SK-N-SH (cell line): ENCODE results near the gene DPPA2. TPM values are rescaled to one million over a fixed set of nuclear protein-coding genes. Genes with fewer than 3 reads are reported as not detected.

ENCODE experiments used
- CTCF ChIA-PET: fragments of 300-600, 350-600 bp; formaldehyde crosslinking; extraction: SDS; loops from one replicate; lab custom pipeline; 2021; lab: Yijun Ruan, JAX
- POLR2A ChIA-PET: fragments of 350-600 bp; sonication (Branson Sonifier 250); formaldehyde crosslinking; extraction: SDS; loops from one replicate; lab custom pipeline; 2020; ENCODE audit warnings: antibody characterized with exemption, inconsistent platforms; lab: Yijun Ruan, JAX
- DNase-seq: peaks from one replicate; pipeline ENCODE4 v3.0.0; 2012
- H2AFZ ChIP-seq: fragments of 200-600 bp; sonication (generic); 2 replicates; pipeline ENCODE4 v1.8.1; 2016; ENCODE audit warnings: antibody characterized with exemption, mild to moderate bottlenecking, low read depth
- H3F3A ChIP-seq: fragments of 200-600 bp; sonication (generic); replicated peaks from 2 replicates; pipeline ENCODE3; 2016; ENCODE audit warnings: antibody characterized with exemption, mild to moderate bottlenecking; ENCODE audit not compliant: insufficient read depth
- H3K27ac ChIP-seq, 2 experiments: fragments of 200-500 bp in 1 of 2; fragments of 200-600 bp in 1 of 2; sonication (Bioruptor generic) in 1 of 2; sonication (generic), shearing (Covaris generic) in 1 of 2; 2 replicates each; pipeline versions ENCODE4 v1.5.1 to v1.6.1; 2014 to 2016; ENCODE audit warnings: low read depth in 2 of 2, inconsistent platforms in 1 of 2, low read length in 1 of 2, mild to moderate bottlenecking in 1 of 2, mixed read lengths in 1 of 2
- H3K27me3 ChIP-seq: fragments of 200-600 bp; sonication (generic), shearing (Covaris generic); 2 replicates; pipeline ENCODE4 v1.6.1; 2016; ENCODE audit warnings: mixed run types; ENCODE audit not compliant: insufficient read depth
- H3K36me3 ChIP-seq, 2 experiments: fragments of 200-500 bp in 1 of 2; fragments of 200-600 bp in 1 of 2; sonication (Bioruptor generic) in 1 of 2; sonication (generic) in 1 of 2; replicated peaks in 1 of 2; 2 replicates each; pipeline versions ENCODE3 to v1.5.1; 2014 to 2016; ENCODE audit warnings: low read length in 1 of 2, mild to moderate bottlenecking in 1 of 2; ENCODE audit not compliant: insufficient read depth in 2 of 2, control insufficient read depth in 1 of 2
- H3K4me1 ChIP-seq, 2 experiments: fragments of 200-500 bp in 1 of 2; fragments of 200-600 bp in 1 of 2; sonication (Bioruptor generic) in 1 of 2; sonication (generic), shearing (Covaris generic) in 1 of 2; 2 replicates each; pipeline versions ENCODE4 v1.5.1 to v1.6.1; 2014 to 2016; ENCODE audit warnings: low read depth in 1 of 2, low read length in 1 of 2, mixed run types in 1 of 2; ENCODE audit not compliant: insufficient read depth in 2 of 2, control insufficient read depth in 1 of 2
- H3K4me2 ChIP-seq: fragments of 200-600 bp; sonication (generic), shearing (Covaris generic); 2 replicates; pipeline ENCODE4 v1.6.1; 2017; ENCODE audit warnings: mixed run types
- H3K4me3 ChIP-seq, 2 experiments: fragments of 200-500 bp in 1 of 2; fragments of 200-600 bp in 1 of 2; sonication (Bioruptor generic) in 1 of 2; sonication (generic), shearing (Covaris generic) in 1 of 2; 2 replicates each; pipeline versions ENCODE4 v1.5.1 to v1.8.1; 2014 to 2016; ENCODE audit warnings: low read depth in 2 of 2, inconsistent platforms in 1 of 2, low read length in 1 of 2, mild to moderate bottlenecking in 1 of 2, mixed read lengths in 1 of 2, moderate library complexity in 1 of 2
- H3K79me2 ChIP-seq: fragments of 200-600 bp; sonication (generic); 2 replicates; pipeline ENCODE4 v1.8.1; 2017; ENCODE audit warnings: mild to moderate bottlenecking; ENCODE audit not compliant: insufficient read depth
- H3K9ac ChIP-seq: fragments of 200-600 bp; sonication (generic); 2 replicates; pipeline ENCODE4 v1.6.1; 2017; ENCODE audit warnings: mixed run types
- H3K9me2 ChIP-seq: fragments of 200-600 bp; sonication (generic); 2 replicates; pipeline ENCODE4 v1.6.1; 2017; ENCODE audit warnings: mixed run types
- H3K9me3 ChIP-seq: fragments of 200-600 bp; sonication (generic); 2 replicates; pipeline ENCODE4 v1.6.1; 2017; ENCODE audit warnings: mixed run types, mild to moderate bottlenecking, moderate library complexity
- H4K20me1 ChIP-seq: fragments of 200-600 bp; sonication (generic); 2 replicates; pipeline ENCODE4 v1.6.1; 2017; ENCODE audit warnings: mild to moderate bottlenecking, mixed run types; ENCODE audit not compliant: insufficient read depth
- EP300 ChIP-seq, 2 experiments: IDR thresholded peaks; 2 replicates each; pipeline versions ENCODE4 v1.4.0 to v1.6.1; 2012; ENCODE audit warnings: borderline replicate concordance in 1 of 2, low read depth in 1 of 2, low read length in 1 of 2
- EZH2phosphoT487 ChIP-seq: fragments of 200-600 bp; sonication (generic); IDR thresholded peaks from 2 replicates; pipeline ENCODE4 v1.6.1; 2017; ENCODE audit warnings: low read depth, mixed run types, mild to moderate bottlenecking, antibody characterized with exemption, moderate library complexity, borderline replicate concordance
- FOXM1 ChIP-seq: IDR thresholded peaks from 2 replicates; pipeline ENCODE4 v1.4.0; 2012; ENCODE audit warnings: low read depth, mild to moderate bottlenecking
- NRF1 ChIP-seq: IDR thresholded peaks from 2 replicates; pipeline ENCODE4 v1.6.1; 2012; ENCODE audit warnings: low read depth, mild to moderate bottlenecking, low read length
- RAD21 ChIP-seq: IDR thresholded peaks from 2 replicates; pipeline ENCODE4 v1.6.1; 2012; ENCODE audit warnings: mild to moderate bottlenecking, low read length
- TAF1 ChIP-seq: IDR thresholded peaks from 2 replicates; pipeline ENCODE4 v1.6.1; 2012; ENCODE audit warnings: low read depth, mild to moderate bottlenecking, low read length, moderate library complexity, borderline replicate concordance
- TCF12 ChIP-seq: IDR thresholded peaks from 2 replicates; pipeline ENCODE4 v1.4.0; 2012
- TEAD4 ChIP-seq: IDR thresholded peaks from 2 replicates; pipeline ENCODE4 v1.4.0; 2012; ENCODE audit warnings: mild to moderate bottlenecking, borderline replicate concordance; ENCODE audit not compliant: insufficient read depth
- YY1 ChIP-seq: IDR thresholded peaks from 2 replicates; pipeline ENCODE4 v1.4.0; 2012; ENCODE audit warnings: low read depth, mild to moderate bottlenecking
- WGBS: methylation state at CpG from one replicate; pipeline ENCODE4 v1.1.6; 2017; ENCODE audit warnings: low lambda C conversion rate; 5-methylcytosine and 5-hydroxymethylcytosine counted together
- polyA plus RNA-seq, 3 experiments: library from polyadenylated mRNA; depleted of rRNA; stranded (reverse); fragments of >200 nt; gene quantifications; 2 replicates each; pipeline ENCODE4 v1.2.3, GENCODE V29; 2012
- TF ChIP-seq, protein P1 (sequence below): IDR thresholded peaks from 2 replicates; pipeline ENCODE4 v1.4.0; 2012; ENCODE audit warnings: low read depth, borderline replicate concordance
- TF ChIP-seq, protein P2 (sequence below): fragments of 150-350 bp; IDR thresholded peaks from 2 replicates; pipeline ENCODE4 v1.6.1; 2016; ENCODE audit warnings: mild to moderate bottlenecking, low read depth, low read length

DPPA2 gene
- polyA plus RNA-seq, 1 of the 3 experiments (the other 2 are of a cell fraction): not detected

DNA sequence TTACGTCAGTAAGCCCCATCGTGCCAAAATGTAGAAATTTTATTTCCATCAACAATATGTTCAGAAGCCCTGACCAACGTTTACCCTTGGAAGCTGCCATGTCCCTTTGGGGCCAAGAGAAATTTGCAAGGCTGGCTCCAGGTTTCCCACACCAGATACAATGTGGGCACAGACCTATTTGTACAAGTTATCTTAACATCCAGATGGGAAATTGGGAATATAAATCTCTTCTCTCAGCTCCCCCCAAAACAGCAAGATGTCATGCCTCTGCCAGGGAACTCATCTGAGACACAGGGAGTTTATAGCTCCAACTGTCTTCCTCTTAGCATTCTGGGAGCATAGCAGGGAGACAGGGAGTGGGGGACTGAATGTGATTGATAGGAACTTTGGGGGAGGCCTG, 9.3 kb upstream of the DPPA2 start (continued):
- TF ChIP-seq, protein P1, sequence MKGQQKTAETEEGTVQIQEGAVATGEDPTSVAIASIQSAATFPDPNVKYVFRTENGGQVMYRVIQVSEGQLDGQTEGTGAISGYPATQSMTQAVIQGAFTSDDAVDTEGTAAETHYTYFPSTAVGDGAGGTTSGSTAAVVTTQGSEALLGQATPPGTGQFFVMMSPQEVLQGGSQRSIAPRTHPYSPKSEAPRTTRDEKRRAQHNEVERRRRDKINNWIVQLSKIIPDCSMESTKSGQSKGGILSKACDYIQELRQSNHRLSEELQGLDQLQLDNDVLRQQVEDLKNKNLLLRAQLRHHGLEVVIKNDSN: no peak
- TF ChIP-seq NRF1: no peak
- TF ChIP-seq, protein P2, sequence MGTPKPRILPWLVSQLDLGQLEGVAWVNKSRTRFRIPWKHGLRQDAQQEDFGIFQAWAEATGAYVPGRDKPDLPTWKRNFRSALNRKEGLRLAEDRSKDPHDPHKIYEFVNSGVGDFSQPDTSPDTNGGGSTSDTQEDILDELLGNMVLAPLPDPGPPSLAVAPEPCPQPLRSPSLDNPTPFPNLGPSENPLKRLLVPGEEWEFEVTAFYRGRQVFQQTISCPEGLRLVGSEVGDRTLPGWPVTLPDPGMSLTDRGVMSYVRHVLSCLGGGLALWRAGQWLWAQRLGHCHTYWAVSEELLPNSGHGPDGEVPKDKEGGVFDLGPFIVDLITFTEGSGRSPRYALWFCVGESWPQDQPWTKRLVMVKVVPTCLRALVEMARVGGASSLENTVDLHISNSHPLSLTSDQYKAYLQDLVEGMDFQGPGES: no peak

DNA sequence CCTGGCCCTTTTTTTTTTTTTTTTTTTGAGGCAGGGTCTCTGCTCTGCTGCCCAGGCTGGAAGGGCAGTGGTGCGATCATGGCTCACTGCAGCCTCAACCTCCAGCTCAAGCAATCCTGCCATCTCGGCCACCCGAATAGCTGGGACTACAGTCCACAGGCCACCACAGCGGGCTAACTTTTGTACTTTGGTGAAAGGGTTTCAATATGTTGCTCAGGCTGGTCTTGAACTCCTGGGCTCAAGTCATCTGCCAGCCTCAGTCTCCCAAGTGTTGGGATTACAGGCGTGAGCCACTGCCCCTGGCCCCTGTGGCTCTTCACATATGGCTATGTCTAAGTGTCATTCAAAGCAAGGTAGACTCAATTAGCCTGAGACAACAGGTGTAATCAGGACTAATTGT, 8.8 kb upstream of the DPPA2 start:
- no peaks in the 10 kb centered on the region for H3K9me2 ChIP-seq
- TF ChIP-seq TCF12 (no peak), EP300 (IDR thresholded peaks at IDR 0.05; ENCODE audit: borderline replicate concordance in 1 of 2, low read depth in 1 of 2, low read length in 1 of 2) (no peak), EZH2phosphoT487 (no peak), RAD21 (no peak), TAF1 (no peak), FOXM1 (no peak)
- no peak overlapping the region for H2AFZ ChIP-seq
- H3K27me3 ChIP-seq: no peaks in the 10 kb centered on the region
- no peaks in the 10 kb centered on the region for H3F3A ChIP-seq
- H3K36me3 ChIP-seq: no peaks in the 10 kb centered on the region
- no peak overlapping the region for H3K4me2 ChIP-seq
- no peaks in the 10 kb centered on the region for H3K79me2 ChIP-seq
- no peaks in the 10 kb centered on the region for H3K4me1 ChIP-seq
- WGBS: 71% methylated on average over 5 of the region's 5 CpGs
- CTCF ChIA-PET: no interaction called here
- POLR2A ChIA-PET: no interaction called here
- H3K9me3 ChIP-seq: no peaks in the 10 kb centered on the region
- H3K27ac ChIP-seq: no peak overlapping the region
- no peak overlapping the region for H3K9ac ChIP-seq
- no peak for DNase-seq
- H3K4me3 ChIP-seq: no peak overlapping the region
- no peaks in the 10 kb centered on the region for H4K20me1 ChIP-seq

DNA sequence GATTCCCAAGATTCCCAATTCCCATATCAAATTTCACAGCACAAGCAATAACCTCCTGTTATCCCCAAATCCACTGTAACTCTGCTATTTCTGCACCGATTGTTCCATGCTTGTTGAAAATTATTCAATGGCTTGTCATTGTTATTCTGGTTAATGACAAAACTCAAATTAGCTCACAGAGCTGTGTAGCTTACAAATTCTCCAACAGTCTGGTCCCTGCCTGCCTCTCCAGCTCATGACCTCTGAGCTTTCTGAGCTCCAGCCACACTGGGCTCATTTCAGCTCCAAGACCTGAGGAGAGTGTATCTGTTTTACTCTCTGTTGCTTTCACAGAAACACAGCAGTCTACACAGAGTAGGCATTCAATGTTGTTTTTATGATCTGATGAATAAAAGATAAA, 3.3 kb downstream of the DPPA2 start:
- no peaks in the 10 kb centered on the region for H3K9me2 ChIP-seq
- no peak for TF ChIP-seq TEAD4
- TF ChIP-seq TCF12: no peak
- no peak for TF ChIP-seq YY1

More for the DNA sequence above, 3.3 kb downstream of the DPPA2 start:
- H3K4me1 ChIP-seq: no peaks in the 10 kb centered on the region
- 75% methylated on average over 1 of the region's 1 CpG for WGBS
- no peak overlapping the region for H2AFZ ChIP-seq
- H3K36me3 ChIP-seq: no peaks in the 10 kb centered on the region
- H3K9ac ChIP-seq: no peak overlapping the region
- H3K9me3 ChIP-seq: no peaks in the 10 kb centered on the region
- H4K20me1 ChIP-seq: no peaks in the 10 kb centered on the region
- H3K27me3 ChIP-seq: no peaks in the 10 kb centered on the region
- H3K4me3 ChIP-seq: no peak overlapping the region
- no peaks in the 10 kb centered on the region for H3K79me2 ChIP-seq
- no peak overlapping the region for H3K27ac ChIP-seq
- DNase-seq: no peak
- H3K4me2 ChIP-seq: no peak overlapping the region
- CTCF ChIA-PET: no interaction called here
- H3F3A ChIP-seq: no peaks in the 10 kb centered on the region
- POLR2A ChIA-PET: no interaction called here
